NCI-H1436 (cell line): ENCODE data around the gene PGK1.
"Not testable (repeated sequence)": the region's sequence is repeated elsewhere in the genome, so short reads cannot be mapped to it uniquely, and the experiment has no call there.

Source experiments
- DNase-seq: peaks from one replicate; lab custom pipeline; 2025; lab: John Stamatoyannopoulos, UW

PGK1 gene

GRCh38 chrX:78116365-78116764, 12.3 kb downstream of the PGK1 start:
- DNase-seq, result no peak

GRCh38 chrX:78116766-78117165, 12.7 kb downstream of the PGK1 start:
- DNase-seq, result no peak

- no peak for DNase-seq
Observed at GRCh38 chrX:78118628-78119027, 14.6 kb downstream of the PGK1 start.

- no peak for DNase-seq
Observed at GRCh38 chrX:78119521-78120227, 15.6 kb downstream of the PGK1 start.

- DNase-seq, result no peak
Observed at GRCh38 chrX:78123190-78123589, 19.1 kb downstream of the PGK1 start.

DNA sequence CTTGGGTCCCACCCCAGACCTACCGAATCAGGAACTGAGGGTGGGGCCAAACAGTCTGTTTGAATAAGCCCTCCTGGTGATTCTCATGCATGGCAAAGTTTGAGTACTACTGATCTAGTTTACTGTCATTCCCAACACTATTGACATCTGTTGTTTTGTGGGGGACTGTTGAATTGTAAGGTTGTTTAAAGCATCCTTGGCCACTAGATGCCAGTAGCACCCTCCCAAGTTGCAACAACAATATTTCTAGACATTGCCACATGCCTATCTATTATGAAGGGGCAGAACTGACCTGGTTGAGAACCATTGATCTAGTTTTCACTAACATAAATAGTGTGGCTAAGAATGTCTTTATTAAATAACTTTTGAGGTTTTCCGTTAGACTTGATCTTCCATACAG, 20.3 kb downstream of the PGK1 start:
- no peak for DNase-seq

GRCh38 chrX:78125148-78125547, 21.1 kb downstream of the PGK1 start:
- DNase-seq, result no peak

DNA sequence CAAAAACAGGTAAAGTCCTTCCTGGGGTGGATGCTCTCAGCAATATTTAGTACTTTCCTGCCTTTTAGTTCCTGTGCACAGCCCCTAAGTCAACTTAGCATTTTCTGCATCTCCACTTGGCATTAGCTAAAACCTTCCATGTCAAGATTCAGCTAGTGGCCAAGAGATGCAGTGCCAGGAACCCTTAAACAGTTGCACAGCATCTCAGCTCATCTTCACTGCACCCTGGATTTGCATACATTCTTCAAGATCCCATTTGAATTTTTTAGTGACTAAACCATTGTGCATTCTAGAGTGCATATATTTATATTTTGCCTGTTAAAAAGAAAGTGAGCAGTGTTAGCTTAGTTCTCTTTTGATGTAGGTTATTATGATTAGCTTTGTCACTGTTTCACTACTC, 21.7 kb downstream of the PGK1 start:
- not testable (repeated sequence) for DNase-seq

DNA sequence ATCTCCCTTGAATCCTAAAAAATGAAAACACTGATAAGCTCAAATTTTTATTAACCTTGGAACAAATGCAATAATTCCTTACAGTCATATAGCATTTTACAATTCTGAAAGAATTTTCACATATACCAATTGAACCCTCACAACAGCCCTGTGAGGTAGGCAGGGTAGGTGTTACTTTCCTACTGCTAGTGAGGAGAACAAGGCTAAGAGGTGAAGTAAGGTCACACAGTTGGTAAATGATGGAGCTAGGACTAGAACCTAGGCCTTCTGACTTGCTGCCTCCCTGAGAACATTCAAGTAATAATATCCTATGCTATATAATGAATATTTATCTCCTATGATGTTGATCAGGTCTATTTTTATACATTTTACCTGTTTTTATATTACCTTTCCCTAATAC, 25.7 kb downstream of the PGK1 start:
- DNase-seq, result no peak

GRCh38 chrX:78130396-78130795, 26.3 kb downstream of the PGK1 start:
- no peak for DNase-seq

DNA sequence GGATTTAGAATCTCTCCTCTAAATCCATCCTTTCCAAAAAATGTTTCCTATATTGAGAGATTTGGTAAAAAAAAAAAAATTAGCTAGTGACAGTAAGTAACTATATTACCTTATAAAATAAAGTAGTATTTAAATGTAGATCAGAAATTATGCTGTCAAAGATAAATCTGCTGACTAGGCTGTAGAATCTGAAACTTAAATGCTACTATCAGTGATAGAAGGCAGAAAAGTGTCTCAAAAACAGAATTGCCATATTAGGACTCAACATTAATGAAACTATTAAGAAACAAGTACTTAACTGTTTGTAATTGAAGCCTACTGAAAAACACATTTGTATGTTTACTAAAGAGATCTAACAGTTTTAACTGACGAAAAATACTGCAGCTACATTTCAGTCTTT, 27.1 kb downstream of the PGK1 start:
- no peak for DNase-seq

- DNase-seq, result no peak
Observed at GRCh38 chrX:78133238-78133960, 29.4 kb downstream of the PGK1 start.

DNA sequence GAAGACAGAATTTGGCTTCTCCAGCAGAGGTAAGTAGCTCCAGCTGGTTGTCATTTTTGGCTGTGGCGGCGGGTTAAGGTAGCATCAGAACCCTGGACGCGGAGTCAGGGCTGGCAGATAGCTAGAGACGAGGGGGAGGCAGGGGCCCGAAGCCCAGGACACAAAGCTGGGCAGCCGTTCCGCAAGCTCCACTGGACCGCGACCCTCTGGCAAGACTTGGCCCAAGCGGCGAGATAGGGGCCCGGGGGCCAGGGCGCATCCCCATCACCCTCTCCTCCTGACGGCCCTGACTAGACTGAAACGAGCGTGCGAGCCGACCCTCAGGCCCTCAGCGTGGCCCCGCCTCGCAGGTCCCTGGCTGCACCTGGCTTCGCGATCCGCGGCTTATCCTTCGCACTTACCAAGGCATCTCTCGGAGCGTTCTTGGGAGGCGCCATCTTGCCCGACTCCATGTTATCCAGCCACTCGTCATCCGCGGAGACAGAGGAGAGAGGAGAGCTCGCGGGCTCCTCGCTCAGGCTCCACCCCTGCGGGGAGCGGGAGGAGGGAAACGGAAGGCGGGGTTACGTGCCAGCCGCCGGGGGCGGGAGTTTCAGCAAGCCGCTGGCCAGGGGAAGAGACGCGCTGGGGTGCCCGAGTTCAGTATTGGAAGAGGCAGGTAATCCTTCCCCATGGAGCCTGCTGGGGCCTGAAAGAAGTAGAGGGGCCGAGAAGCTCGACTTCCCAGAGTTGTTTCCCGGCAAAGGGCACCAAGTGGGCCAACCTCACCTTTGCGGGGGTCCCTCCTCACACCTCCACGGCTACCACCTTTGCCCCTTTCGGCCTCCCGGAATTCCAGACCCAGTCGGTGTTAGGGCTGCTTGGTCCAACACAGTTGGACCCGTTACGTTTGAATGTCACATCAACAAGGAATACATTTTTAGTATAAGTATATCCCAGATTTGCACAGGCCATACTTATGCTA, 35.4 kb downstream of the PGK1 start, which contains the start of gene TAF9B:
Gene TAF9B, minus strand, starts transcription at position 491 of the 964 bp plus-strand sequence. Its CDS starts 39 bp downstream, at position 452.
- peak; percentile 90 for DNase-seq

- no peak for DNase-seq
Observed at GRCh38 chrX:78140206-78140605, 36.2 kb downstream of the PGK1 start.

DNA sequence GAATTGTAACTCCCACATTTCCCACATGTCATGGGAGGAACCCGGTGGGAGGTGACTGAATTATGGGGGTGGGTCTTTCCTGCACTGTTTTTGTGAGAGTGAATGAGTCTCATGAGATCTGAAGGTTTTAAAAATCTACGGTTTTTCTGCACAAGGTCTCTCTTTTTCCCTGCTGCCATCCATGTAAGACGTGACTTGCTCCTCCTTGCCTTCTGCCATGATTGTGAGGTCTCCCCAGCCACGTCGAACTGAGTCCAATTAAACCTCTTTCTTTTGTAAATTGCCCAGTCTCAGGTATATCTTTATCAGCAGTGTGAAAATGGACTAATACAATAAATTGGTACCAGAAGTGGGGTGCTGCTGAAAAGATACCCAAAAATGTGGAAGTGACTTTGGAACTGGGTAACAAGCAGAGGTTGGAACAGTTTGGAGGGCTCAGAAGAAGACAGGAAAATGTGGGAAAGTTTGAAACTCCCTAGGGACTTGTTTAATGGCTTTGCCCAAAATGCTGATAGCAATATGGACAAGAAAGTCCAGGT, 43.0 kb downstream of the PGK1 start:
- not testable (repeated sequence) for DNase-seq

- DNase-seq, result not testable (repeated sequence)
Observed at GRCh38 chrX:78157373-78157772, 53.3 kb downstream of the PGK1 start.

- not testable (repeated sequence) for DNase-seq
Observed at GRCh38 chrX:78157846-78158245, 53.8 kb downstream of the PGK1 start.

- not testable (repeated sequence) for DNase-seq
Observed at GRCh38 chrX:78160711-78161110, 56.7 kb downstream of the PGK1 start.

DNA sequence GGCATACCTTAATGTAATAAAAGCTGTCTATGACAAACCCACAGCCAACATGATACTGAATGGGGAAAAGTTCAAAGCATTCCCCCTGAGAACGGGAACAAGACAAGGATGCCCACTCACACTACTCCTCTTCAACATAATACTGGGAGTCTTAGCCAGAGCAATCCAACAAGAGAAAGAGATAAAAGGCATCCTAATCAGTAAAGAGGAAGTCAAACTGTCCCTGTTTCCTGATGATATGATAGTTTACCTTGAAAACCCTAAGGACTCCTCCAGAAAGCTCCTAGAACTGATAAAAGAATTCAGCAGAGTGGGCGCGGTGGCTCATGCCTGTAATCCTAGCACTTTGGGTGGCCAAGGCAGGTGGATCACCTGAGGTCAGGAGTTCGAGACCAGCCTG, 59.1 kb downstream of the PGK1 start:
- not testable (repeated sequence) for DNase-seq

- DNase-seq, result no peak
Observed at GRCh38 chrX:78165425-78165824, 61.4 kb downstream of the PGK1 start.

GRCh38 chrX:78168065-78168464, 64.0 kb downstream of the PGK1 start:
- DNase-seq, result no peak
